Lung (tissue), 12 donors: ENCODE results near the gene SYCE3. TPM values are rescaled to one million over a fixed set of nuclear protein-coding genes. Genes with fewer than 3 reads are reported as not detected.

Experiments
- ATAC-seq: fragments of 200-7000 bp; cut with Tn5 transposase; one replicate; pipeline ENCODE4 v1.9.1; 2020; ENCODE audit warnings: moderate number of reproducible peaks; ENCODE audit not compliant: insufficient read depth, low FRiP score
- DNase-seq, 3 donors: peaks; one replicate each; pipeline ENCODE4 v3.0.0-alpha.2; 2013 to 2017
- H3K27ac ChIP-seq, 2 donors: one replicate each; pipeline ENCODE4 v1.5.1; 2013; ENCODE audit warnings: mild to moderate bottlenecking in 2 of 2, moderate library complexity in 2 of 2, control low read depth in 1 of 2, inconsistent platforms in 1 of 2, low read depth in 1 of 2, low read length in 1 of 2
- H3K27me3 ChIP-seq, 3 donors: one replicate each; pipeline ENCODE4 v1.5.1; 2013; ENCODE audit warnings: low read length in 2 of 3; ENCODE audit not compliant: control insufficient read depth in 3 of 3, insufficient read depth in 3 of 3
- H3K36me3 ChIP-seq, 4 donors: one replicate each; pipeline ENCODE4 v1.5.1; 2013; ENCODE audit warnings: low read length in 4 of 4, mild to moderate bottlenecking in 1 of 4, moderate library complexity in 1 of 4; ENCODE audit not compliant: control insufficient read depth in 4 of 4, insufficient read depth in 4 of 4
- H3K4me1 ChIP-seq, 5 donors: one replicate each; pipeline ENCODE4 v1.5.1; 2013; ENCODE audit warnings: low read length in 5 of 5, mild to moderate bottlenecking in 2 of 5, moderate library complexity in 1 of 5; ENCODE audit not compliant: control insufficient read depth in 5 of 5, insufficient read depth in 5 of 5
- H3K4me3 ChIP-seq: one replicate; pipeline ENCODE4 v1.5.1; 2013; ENCODE audit warnings: mild to moderate bottlenecking, control low read depth, moderate library complexity
- H3K9ac ChIP-seq, 2 donors: one replicate each; pipeline ENCODE4 v1.5.1; 2013; ENCODE audit warnings: low read length in 2 of 2, control low read depth in 1 of 2; ENCODE audit not compliant: insufficient read depth in 1 of 2
- H3K9me3 ChIP-seq, 4 donors: one replicate each; pipeline ENCODE4 v1.5.1; 2013; ENCODE audit warnings: low read length in 3 of 4, mild to moderate bottlenecking in 1 of 4, moderate library complexity in 1 of 4; ENCODE audit not compliant: control insufficient read depth in 4 of 4, insufficient read depth in 3 of 4
- CTCF ChIP-seq: IDR thresholded peaks from 2 replicates; pipeline ENCODE4 v1.5.1; 2012; ENCODE audit warnings: mild to moderate bottlenecking; ENCODE audit errors: control extremely low read depth, extremely low read depth
- WGBS, 2 donors: extraction: QIAGEN DNeasy Blood & Tissue Kit; methylation state at CpG; one replicate each; pipeline ENCODE4 v1.1.7; 2013; 5-methylcytosine and 5-hydroxymethylcytosine counted together
- polyA plus RNA-seq, 2 donors: library from polyadenylated mRNA; stranded (reverse); fragments of 200-250 nt; gene quantifications; one replicate each; pipeline ENCODE4 v1.2.1, GENCODE V29; 2013
- total RNA-seq, 2 donors: library from RNA; depleted of rRNA in 1 of 2; stranded (reverse); fragments of >200 nt in 1 of 2; gene quantifications; one replicate each; pipeline ENCODE4 v1.2.1, GENCODE V29; 2014 to 2021
- donor health status: control.
- donor health status: control.
- donor health status: Bipolar disorder and iron deficiency.
- donor health status: healthy.
- donor health status: DM: yes; HTN: yes; CAD: no.

The SYCE3 gene
- total and polyA plus RNA-seq, 4 donors = 1.1 to 1.7 TPM; not detected in 2

DNA sequence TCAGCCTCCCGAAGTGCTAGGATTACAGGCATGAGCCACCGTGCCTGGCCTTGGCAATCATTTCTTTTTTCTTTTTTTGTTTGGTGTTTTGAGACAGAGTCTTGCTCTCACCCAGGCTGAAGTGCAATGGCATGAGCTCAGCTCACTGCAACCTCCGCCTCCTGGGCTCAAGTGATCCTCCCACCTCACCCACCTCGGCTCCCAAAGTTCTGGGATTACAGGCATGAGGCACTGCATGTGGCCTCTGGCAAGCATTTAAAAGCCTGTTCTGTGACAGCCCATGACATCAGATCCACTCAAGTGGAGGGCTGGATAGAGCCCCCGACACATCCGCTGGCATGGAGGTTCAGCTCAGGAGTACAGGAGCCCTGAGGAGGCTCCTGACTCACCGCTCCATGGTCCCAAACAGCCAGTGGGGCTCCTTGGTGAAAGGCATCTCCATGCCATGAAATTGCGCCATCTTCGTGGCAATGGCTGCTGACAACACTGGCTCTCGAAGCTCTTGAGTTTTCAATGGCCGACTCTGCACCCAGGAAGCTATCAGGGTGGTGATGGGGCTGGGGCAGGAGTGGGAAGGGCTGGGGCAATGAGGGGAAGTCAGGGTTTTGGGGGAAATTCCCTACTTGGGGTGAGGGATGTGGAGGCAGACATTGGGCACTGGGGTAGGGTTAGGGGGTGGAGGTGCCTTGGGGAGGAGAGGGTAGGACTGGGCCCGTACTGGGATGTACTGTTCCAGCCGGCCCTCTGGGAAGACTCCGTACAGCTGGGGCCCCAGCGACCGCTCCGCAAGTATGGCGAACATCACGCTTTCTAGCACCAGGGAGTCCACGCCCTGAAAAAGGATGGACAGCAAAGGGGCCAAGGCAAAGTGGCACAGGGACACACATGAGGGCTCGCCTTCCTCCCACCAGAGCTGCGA lies 18.6 kb upstream of the SYCE3 start:
- 91% methylated on average over 22 of the region's 22 CpGs for WGBS, 2 donors
- H3K4me3 ChIP-seq = peak overlapping the region; percentile 65
- H3K4me1 ChIP-seq = peaks cover 2 to 23% (median 5%) of the 10 kb centered on the region in 5 donors
- peaks cover 0 to 11% (median 2%) of the 10 kb centered on the region in 3 donors for H3K27me3 ChIP-seq
- H3K36me3 ChIP-seq = peaks cover 0 to 7% (median 0%) of the 10 kb centered on the region in 4 donors
- H3K9me3 ChIP-seq = no peaks in the 10 kb centered on the region
- no peak for TF ChIP-seq CTCF
- peak overlapping the region in 1 of 2 donors; percentile 68 for H3K9ac ChIP-seq
- no peak for DNase-seq
- no peak for ATAC-seq
- H3K27ac ChIP-seq = peak overlapping the region in 1 of 2 donors; percentile 99

GRCh38 chr22:50579752-50580151 lies 17.0 kb upstream of the SYCE3 start:
- Histone ChIP-seq H3K36me3 (peaks cover 0 to 7% (median 0%) of the 10 kb centered on the region in 4 donors), H3K9me3 (no peaks in the 10 kb centered on the region), H3K9ac (no peak overlapping the region), H3K4me1 (peaks cover 2 to 23% (median 5%) of the 10 kb centered on the region in 5 donors), H3K4me3 (no peak overlapping the region), H3K27me3 (peaks cover 0 to 11% (median 2%) of the 10 kb centered on the region in 3 donors), H3K27ac (no peak overlapping the region)
- DNase-seq = no peak
- 95 to 98% methylated on average over 4 of the region's 4 CpGs for WGBS, 2 donors
- ATAC-seq = no peak
- TF ChIP-seq CTCF = no peak

DNA sequence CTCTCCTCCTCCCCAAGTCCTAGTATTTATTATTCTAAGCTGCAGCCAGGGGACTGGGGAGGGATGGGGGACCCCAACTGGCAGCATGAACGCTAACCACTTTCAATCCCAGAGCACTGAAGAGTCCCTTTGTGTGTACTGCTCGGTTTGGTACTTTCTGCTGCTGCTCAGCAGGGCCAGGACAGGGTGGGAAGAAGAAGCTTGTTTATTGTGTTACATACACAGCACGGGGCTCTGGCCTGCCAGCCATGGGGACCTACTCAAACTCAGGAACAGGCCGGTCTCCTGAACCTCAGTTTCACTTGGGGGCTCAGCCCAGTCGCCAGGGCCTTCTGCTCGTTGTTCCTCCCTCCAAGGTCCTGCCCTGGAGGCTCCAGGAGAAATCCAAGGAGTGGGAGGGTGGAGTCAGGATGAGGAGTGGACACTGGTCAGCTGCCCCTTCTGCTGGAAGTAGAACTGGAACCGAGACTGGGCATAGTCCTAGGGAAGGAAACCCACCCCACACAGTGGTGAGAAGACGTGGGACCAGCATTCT lies 16.1 kb upstream of the SYCE3 start:
- Histone ChIP-seq H3K27ac (peak overlapping the region in 1 of 2 donors; percentile 90), H3K27me3 (peaks cover 0 to 11% (median 2%) of the 10 kb centered on the region in 3 donors), H3K4me1 (peaks cover 2 to 22% (median 5%) of the 10 kb centered on the region in 5 donors), H3K9ac (peak overlapping the region in 1 of 2 donors; percentile 20), H3K9me3 (no peaks in the 10 kb centered on the region), H3K4me3 (no peak overlapping the region), H3K36me3 (peaks cover 0 to 7% (median 0%) of the 10 kb centered on the region in 4 donors)
- no peak for ATAC-seq
- no peak for TF ChIP-seq CTCF
- DNase-seq = no peak
- 76 to 77% methylated on average over 8 of the region's 8 CpGs for WGBS, 2 donors
